Gastrocnemius medialis (tissue), 4 donors: ENCODE results near the gene SHANK2.

Experiments
- POLR2A ChIP-seq, 2 donors: fragments of 450-650 bp; IDR thresholded peaks; one replicate each; pipeline ENCODE4 v1.6.1; 2017; ENCODE audit warnings: antibody characterized with exemption in 2 of 2, mild to moderate bottlenecking in 2 of 2, moderate library complexity in 2 of 2
- TF ChIP-seq, protein P1 (sequence below), 5 experiments: fragments of 450-650 bp in 3 of 5; fragments of 200-600 bp in 2 of 5; sonication (generic) in 2 of 5; IDR thresholded peaks in 4 of 5; conservative IDR thresholded peaks in 1 of 5; 1 replicate in 4 of 5; 2 replicates in 1 of 5; pipeline ENCODE4 v1.5.1; 2016 to 2019; ENCODE audit warnings: antibody characterized with exemption in 5 of 5, mild to moderate bottlenecking in 3 of 5, moderate library complexity in 3 of 5

DNA sequence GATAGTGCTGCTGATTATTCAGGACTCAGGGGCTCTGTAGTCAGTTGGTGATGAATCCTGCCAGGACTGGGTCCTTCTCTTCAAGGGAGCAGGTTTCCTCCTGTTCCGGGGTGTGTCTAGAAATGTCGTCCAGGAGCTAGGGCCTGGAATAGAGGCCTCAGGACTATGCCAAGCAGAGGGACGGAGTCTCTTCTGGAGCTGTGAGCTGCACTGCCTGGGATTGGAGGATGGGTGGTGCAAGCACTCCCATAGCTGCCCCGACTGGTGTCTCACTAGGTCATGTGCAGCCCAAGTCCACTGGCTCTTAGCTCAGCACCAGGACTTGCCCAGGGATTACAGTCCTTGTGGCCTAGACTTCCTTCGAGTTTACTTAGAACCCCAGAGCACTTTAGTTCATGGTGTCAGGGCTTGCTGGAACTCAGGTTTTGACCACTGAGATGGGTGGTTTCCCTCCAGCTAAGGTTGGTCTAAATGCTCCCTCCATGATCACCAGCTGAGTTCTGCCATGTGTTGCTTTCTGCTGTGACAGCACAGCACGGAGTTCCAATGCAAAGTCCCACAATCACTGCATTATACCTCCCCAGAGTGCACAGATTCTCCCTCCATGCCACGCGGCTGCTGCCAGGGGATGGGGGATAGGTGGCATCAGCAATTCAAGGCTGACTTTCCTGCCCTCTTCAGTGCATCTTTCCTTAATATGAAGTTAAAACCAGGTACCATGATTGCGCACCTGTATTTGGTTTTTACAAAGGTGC lies 42.6 kb upstream of the SHANK2 start:
- TF ChIP-seq, protein P1, sequence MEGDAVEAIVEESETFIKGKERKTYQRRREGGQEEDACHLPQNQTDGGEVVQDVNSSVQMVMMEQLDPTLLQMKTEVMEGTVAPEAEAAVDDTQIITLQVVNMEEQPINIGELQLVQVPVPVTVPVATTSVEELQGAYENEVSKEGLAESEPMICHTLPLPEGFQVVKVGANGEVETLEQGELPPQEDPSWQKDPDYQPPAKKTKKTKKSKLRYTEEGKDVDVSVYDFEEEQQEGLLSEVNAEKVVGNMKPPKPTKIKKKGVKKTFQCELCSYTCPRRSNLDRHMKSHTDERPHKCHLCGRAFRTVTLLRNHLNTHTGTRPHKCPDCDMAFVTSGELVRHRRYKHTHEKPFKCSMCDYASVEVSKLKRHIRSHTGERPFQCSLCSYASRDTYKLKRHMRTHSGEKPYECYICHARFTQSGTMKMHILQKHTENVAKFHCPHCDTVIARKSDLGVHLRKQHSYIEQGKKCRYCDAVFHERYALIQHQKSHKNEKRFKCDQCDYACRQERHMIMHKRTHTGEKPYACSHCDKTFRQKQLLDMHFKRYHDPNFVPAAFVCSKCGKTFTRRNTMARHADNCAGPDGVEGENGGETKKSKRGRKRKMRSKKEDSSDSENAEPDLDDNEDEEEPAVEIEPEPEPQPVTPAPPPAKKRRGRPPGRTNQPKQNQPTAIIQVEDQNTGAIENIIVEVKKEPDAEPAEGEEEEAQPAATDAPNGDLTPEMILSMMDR (IDR thresholded peaks at IDR 0.05 in 4 of 5, conservative IDR thresholded peaks at IDR 0.05 in 1 of 5) = no peak
- TF ChIP-seq POLR2A (IDR thresholded peaks at IDR 0.05) = no peak
